Stomach (tissue), 9 donors: ENCODE measurements around the gene PRSS57. TPM values are rescaled to one million over a fixed set of nuclear protein-coding genes. Genes with fewer than 3 reads are reported as not detected.

ENCODE experiments used
- DNase-seq, 2 donors: peaks; one replicate each; pipeline versions ENCODE4 v3.0.0 to v3.0.0-alpha.2; 2013 to 2019
- H3K27ac ChIP-seq, 5 donors: fragments of 200-600 bp in 4 of 5; sonication (generic) in 4 of 5; one replicate each; pipeline ENCODE4 v1.5.1; 2013 to 2019; ENCODE audit warnings: mild to moderate bottlenecking in 1 of 5, moderate library complexity in 1 of 5
- H3K27me3 ChIP-seq, 3 donors: fragments of 200-600 bp; sonication (generic); one replicate each; pipeline ENCODE4 v1.5.1; 2017 to 2019; ENCODE audit warnings: mixed run types in 1 of 3
- H3K36me3 ChIP-seq, 4 donors: fragments of 200-600 bp; sonication (generic); 1 replicate in 3 of 4; 2 replicates in 1 of 4; pipeline ENCODE4 v1.5.1; 2016 to 2019
- H3K4me1 ChIP-seq, 4 donors: fragments of 200-600 bp; sonication (generic); one replicate each; pipeline ENCODE4 v1.5.1; 2016 to 2019
- H3K4me3 ChIP-seq, 4 donors: fragments of 200-600 bp; sonication (generic) in 3 of 4; one replicate each; pipeline ENCODE4 v1.5.1; 2016 to 2019; ENCODE audit warnings: mild to moderate bottlenecking in 1 of 4
- H3K9me3 ChIP-seq, 4 donors: fragments of 200-600 bp; sonication (generic); one replicate each; pipeline ENCODE4 v1.5.1; 2016 to 2019
- EP300 ChIP-seq: sonication (generic); formaldehyde crosslinking; IDR thresholded peaks from one replicate; pipeline ENCODE4 v1.6.1; 2017; ENCODE audit warnings: antibody characterized with exemption
- POLR2A ChIP-seq, 4 donors: fragments of 450-650 bp; IDR thresholded peaks; one replicate each; pipeline ENCODE4 v1.6.1; 2016; ENCODE audit warnings: antibody characterized with exemption in 4 of 4, control low read depth in 2 of 4, mild to moderate bottlenecking in 1 of 4, moderate library complexity in 1 of 4
- POLR2AphosphoS5 ChIP-seq, 3 donors: sonication (generic); formaldehyde crosslinking; IDR thresholded peaks; one replicate each; pipeline ENCODE4 v1.6.1; 2016; ENCODE audit warnings: antibody characterized with exemption in 3 of 3
- WGBS, 5 donors: extraction: QIAGEN DNeasy Blood & Tissue Kit in 3 of 5; methylation state at CpG; one replicate each; pipeline versions ENCODE4 v1.1.5 to v1.1.7; 2013 to 2018; 5-methylcytosine and 5-hydroxymethylcytosine counted together
- intact Hi-C: fragments of 100-400 bp; cut with DNase I; formaldehyde crosslinking; loops from one replicate; pipeline ENCODE4 v1.15.1; 2023; ENCODE audit warnings: low total_unique reads
- polyA plus RNA-seq, 3 donors: library from polyadenylated mRNA; stranded (reverse); fragments of 200-250 nt; gene quantifications; one replicate each; pipeline ENCODE4 v1.2.3, GENCODE V29; 2013
- total RNA-seq, 5 donors: library from RNA; depleted of rRNA; stranded (reverse); fragments of >200 nt; gene quantifications; one replicate each; pipeline versions ENCODE4 v1.1.0 to v1.2.3, GENCODE V29; 2014 to 2016
- TF ChIP-seq, protein P1 (sequence below), 7 experiments: fragments of 450-650 bp in 4 of 7; fragments of 200-600 bp in 3 of 7; sonication (generic) in 3 of 7; IDR thresholded peaks; one replicate each; pipeline ENCODE4 v1.5.1; 2016 to 2019; ENCODE audit warnings: antibody characterized with exemption in 7 of 7, control low read depth in 2 of 7, mild to moderate bottlenecking in 1 of 7
- donor health status: healthy with polysubstance abuse.
- donor health status: Bipolar disorder and iron deficiency.
- donor health status: healthy.

PRSS57 gene
- total and polyA plus RNA-seq, 8 donors, result not detected

- Histone ChIP-seq H3K36me3 (no peaks in the 10 kb centered on the region), H3K4me3 (peak overlapping the region in 2 of 4 donors; percentile 11 to 32), H3K4me1 (peaks cover 35 to 48% (median 42%) of the 10 kb centered on the region in 4 donors), H3K27me3 (no peaks in the 10 kb centered on the region), H3K9me3 (no peaks in the 10 kb centered on the region), H3K27ac (peak overlapping the region in 1 of 5 donors; percentile 60)
- TF ChIP-seq, protein P1, sequence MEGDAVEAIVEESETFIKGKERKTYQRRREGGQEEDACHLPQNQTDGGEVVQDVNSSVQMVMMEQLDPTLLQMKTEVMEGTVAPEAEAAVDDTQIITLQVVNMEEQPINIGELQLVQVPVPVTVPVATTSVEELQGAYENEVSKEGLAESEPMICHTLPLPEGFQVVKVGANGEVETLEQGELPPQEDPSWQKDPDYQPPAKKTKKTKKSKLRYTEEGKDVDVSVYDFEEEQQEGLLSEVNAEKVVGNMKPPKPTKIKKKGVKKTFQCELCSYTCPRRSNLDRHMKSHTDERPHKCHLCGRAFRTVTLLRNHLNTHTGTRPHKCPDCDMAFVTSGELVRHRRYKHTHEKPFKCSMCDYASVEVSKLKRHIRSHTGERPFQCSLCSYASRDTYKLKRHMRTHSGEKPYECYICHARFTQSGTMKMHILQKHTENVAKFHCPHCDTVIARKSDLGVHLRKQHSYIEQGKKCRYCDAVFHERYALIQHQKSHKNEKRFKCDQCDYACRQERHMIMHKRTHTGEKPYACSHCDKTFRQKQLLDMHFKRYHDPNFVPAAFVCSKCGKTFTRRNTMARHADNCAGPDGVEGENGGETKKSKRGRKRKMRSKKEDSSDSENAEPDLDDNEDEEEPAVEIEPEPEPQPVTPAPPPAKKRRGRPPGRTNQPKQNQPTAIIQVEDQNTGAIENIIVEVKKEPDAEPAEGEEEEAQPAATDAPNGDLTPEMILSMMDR (IDR thresholded peaks at IDR 0.05), result peak in 6 of 7 experiments; percentile 20 to 97 (median 90)
- TF ChIP-seq EP300 (no peak), POLR2AphosphoS5 (IDR thresholded peaks at IDR 0.05) (peak in 1 of 3 donors; percentile 52), POLR2A (IDR thresholded peaks at IDR 0.05) (no peak)
- WGBS, 5 donors, result 5 to 19% (median 6%) methylated on average over 10 to 24 of the region's 24 CpGs
- intact Hi-C loops, result loop anchor here (5.0 kb wide), 1 partner anchor 67 kb away; no protein-coding TSS in a partner anchor
- peak; percentile 83 to 93 for DNase-seq
These were observed 30.3 kb downstream of the PRSS57 start for GRCh38 chr19:664913-665443.

DNA sequence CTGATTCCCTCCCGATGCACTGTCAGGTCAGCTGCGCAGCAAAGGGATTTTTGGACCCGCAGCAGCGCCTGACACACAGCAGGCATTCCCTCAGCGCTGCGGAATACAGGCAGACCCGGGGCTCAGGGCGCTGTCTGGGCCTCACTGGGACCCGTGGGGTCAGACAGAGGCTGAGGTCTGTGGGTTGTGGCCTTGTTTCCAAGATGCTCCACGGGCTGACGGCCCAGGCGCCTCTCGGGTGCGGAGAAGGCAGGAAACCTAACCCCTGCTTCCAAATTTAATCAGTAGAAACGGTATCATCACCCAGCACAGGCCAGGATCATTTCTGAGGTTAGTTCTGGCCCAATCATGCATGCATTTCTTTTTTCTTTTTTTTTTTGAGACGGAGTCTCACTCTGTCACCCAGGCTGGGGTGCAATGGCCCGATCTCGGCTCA is 31.6 kb downstream of the PRSS57 start:
- intact Hi-C loops, result no loop called here
- no peak for DNase-seq
- Histone ChIP-seq H3K27me3 (no peaks in the 10 kb centered on the region), H3K36me3 (peaks cover 0 to 3% (median 2%) of the 10 kb centered on the region in 4 donors), H3K9me3 (no peaks in the 10 kb centered on the region), H3K27ac (peak overlapping the region; percentile 73 to 96 (median 92)), H3K4me1 (peaks cover 48 to 58% (median 54%) of the 10 kb centered on the region in 4 donors), H3K4me3 (peak overlapping the region; percentile 90 to 100 (median 97))
- TF ChIP-seq, protein P1 (IDR thresholded peaks at IDR 0.05), result no peak
- TF ChIP-seq POLR2AphosphoS5 (IDR thresholded peaks at IDR 0.05) (no peak), POLR2A (IDR thresholded peaks at IDR 0.05) (no peak)
- 31 to 58% (median 48%) methylated on average over 14 to 18 of the region's 18 CpGs for WGBS, 5 donors

DNA sequence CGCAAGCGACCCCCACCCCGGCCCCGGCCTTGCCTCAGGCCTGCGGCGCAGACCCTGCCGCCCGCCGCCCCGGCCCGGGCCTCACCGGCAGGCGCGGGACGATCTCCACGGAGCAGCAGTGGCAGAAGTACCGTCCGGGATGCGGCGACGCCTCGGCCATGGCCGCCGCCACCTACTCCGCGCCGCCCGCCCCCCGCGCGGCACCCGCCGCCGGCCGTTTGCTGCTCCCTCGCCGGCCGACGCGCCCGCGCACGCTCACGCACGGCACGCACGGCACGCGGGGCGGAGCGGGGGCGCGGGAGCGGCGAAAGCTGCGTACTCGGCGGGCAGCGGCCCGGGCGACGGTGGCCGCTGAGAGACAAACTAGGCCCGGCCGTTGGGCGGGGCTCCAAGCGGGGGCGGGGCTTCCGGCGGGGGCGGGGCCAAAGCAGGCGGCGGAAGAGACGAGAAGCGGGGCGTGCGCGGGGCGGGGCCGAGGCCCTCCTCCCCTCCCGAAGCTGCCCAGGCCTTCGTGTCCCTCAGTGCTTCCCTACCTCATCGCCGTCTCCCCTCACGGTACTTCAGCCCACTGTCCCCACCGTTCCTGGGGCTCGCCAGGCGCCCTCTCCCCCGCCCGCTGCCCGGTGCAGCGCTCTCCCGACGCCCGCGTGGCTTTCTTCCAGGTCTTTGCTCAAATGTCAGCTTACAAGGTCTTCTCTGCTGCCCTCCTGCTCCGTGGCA is 32.1 kb downstream of the PRSS57 start, which contains the start of gene RNF126:
Gene RNF126 (minus strand): TSS at position 253 of the 720 bp plus-strand sequence. CDS start 93 bp downstream, at position 160.
- intact Hi-C loops, result no loop called here
- WGBS, 5 donors, result 1 to 2% (median 1%) methylated on average over 33 to 96 of the region's 97 CpGs
- peak; percentile 96 to 97 for DNase-seq
- peak; percentile 79 to 94 (median 80) for TF ChIP-seq POLR2AphosphoS5 (IDR thresholded peaks at IDR 0.05)
- TF ChIP-seq, protein P1 (IDR thresholded peaks at IDR 0.05), result no peak
- H3K27ac ChIP-seq, result peak within 1 kb of the TSS; percentile 93 to 96 (median 94)
- H3K4me3 ChIP-seq, result peak within 1 kb of the TSS; percentile 90 to 100 (median 97)
- H3K27me3 ChIP-seq, result no peaks in the 10 kb centered on the region
- H3K9me3 ChIP-seq, result no peaks in the 10 kb centered on the region
- peaks cover 0 to 8% (median 7%) of the 10 kb centered on the region in 4 donors for H3K36me3 ChIP-seq
- H3K4me1 ChIP-seq, result peaks cover 52 to 64% (median 60%) of the 10 kb centered on the region in 4 donors

DNA sequence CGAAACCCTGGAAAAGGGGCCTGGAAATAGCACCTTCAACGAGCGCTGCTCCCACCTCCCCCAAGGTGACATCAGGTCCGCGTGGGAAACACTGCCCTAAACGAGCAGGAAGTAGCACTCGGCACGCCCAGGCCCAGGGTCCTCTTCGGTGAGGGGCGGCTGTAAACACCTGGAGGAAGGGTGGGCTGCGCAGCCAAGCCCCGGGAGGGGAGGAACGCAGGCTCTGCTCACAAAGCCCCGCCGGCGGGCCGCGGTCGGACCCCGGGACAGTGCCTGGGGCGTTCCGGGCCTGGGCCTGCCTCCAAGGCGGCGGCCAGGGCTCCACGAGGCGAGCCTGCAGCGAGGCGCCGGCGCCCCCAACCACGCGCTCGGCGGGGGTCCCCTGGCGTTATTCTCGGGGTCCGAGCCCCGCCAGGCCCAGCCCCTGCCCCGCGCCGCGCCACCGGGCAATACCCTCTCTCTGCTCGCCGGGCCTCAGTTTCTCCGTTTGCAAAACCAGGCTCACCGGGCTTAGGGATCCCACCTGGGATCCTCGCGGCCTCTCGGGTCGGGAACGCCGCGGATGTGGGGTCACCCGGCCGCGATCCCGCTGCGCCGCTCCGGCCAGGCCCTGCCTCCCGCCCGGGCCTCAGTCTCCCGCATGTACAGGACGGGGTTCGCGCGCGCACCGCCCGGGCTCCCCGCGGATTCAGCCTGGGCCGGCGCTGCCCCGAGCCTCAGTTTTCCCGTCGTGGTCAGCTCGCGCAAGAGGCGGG is 32.9 kb downstream of the PRSS57 start:
- DNase-seq, result peak; percentile 68 to 89
- H3K4me3 ChIP-seq, result peak overlapping the region; percentile 90 to 100 (median 97)
- intact Hi-C loops, result no loop called here
- WGBS, 5 donors, result 0 to 1% (median 0%) methylated on average over 8 to 81 of the region's 81 CpGs
- peaks cover 0 to 16% (median 13%) of the 10 kb centered on the region in 4 donors for H3K36me3 ChIP-seq
- H3K9me3 ChIP-seq, result no peaks in the 10 kb centered on the region
- no peaks in the 10 kb centered on the region for H3K27me3 ChIP-seq
- no peak for TF ChIP-seq EP300
- TF ChIP-seq POLR2AphosphoS5 (IDR thresholded peaks at IDR 0.05), result peak in 1 of 3 donors; percentile 34
- H3K27ac ChIP-seq, result peak overlapping the region; percentile 93 to 96 (median 94)
- H3K4me1 ChIP-seq, result peaks cover 59 to 71% (median 68%) of the 10 kb centered on the region in 4 donors
